ENCODE measurements around the gene ULK4. TPM values are rescaled to one million over a fixed set of nuclear protein-coding genes. Genes with fewer than 3 reads are reported as not detected.
A peak's percentile ranks its signal among the peaks of the same experiment; 100 is the strongest.

Gene ULK4
- total RNA-seq, 1 experiment from 2014 or later = 6.3 TPM

DNA sequence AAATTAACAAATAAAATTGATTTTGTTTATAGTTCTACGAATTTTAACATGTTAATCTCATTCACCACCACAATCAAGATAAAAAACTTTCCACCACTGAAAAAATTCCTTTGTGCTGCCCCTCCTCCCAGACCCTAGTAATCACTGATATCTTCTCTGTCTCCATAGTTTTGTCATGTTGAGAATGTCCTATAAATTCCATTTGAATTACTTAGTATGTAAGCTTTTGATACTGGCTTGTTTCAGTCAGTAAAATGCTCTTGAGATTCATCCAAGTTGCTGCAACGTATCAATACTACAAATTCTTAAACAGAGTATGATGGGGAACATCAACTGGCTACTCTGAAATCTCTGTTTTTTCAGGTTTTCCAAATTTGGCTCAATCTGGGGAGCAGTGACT lies 633.0 kb downstream of the ULK4 start:
- POLR2A ChIA-PET = no interaction called here

DNA sequence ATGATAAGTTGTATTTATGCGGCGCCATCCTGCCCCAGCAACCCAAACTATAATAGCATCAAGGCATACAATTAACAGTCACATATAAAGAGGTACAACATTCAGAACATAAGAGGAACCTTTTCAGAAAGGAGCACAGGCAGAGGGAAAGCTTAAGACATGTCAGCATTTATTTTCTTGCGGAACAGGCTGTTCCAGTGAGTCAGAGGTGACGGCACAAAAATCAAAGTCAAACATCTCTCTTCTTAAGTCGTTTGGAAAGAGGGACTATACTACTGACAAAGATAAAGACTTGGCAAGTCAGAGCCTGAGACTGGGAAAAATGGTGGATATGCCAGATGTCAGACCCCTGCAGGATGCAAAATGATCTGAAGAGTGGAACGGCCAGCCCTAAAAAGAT lies 634.2 kb downstream of the ULK4 start:
- H3K79me2 ChIP-seq (ENCODE audit: insufficient read depth, low read length) = no peaks in the 10 kb centered on the region
- H3K9me3 ChIP-seq (ENCODE audit: control insufficient read depth in 1 of 2, insufficient read depth in 1 of 2, low read depth in 1 of 2, low read length in 2 of 2) = no peaks in the 10 kb centered on the region
- ChIA-PET POLR2A (no interaction called here), CTCF (no interaction called here), RAD21 (ENCODE audit: low non-redundant PET in 1 of 2, low total read pairs in 2 of 2, uncharacterized antibody in 2 of 2, unreplicated experiment in 2 of 2) (no interaction called here)
- H3K27me3 ChIP-seq (ENCODE audit: insufficient read depth, low read length) = no peaks in the 10 kb centered on the region
- ATAC-seq (no peak), DNase-seq (ENCODE audit: low read depth, low spot score) (no peak)
- no peak overlapping the region for H2AFZ ChIP-seq (ENCODE audit: low read depth, low read length, poor library complexity, severe bottlenecking)
- peaks cover 0 to 5% of the 10 kb centered on the region in 2 experiments; a peak in 2 of 4 replicates for H3K4me1 ChIP-seq (ENCODE audit: control insufficient read depth in 1 of 2, insufficient read depth in 2 of 2, low read length in 2 of 2)
- H3K9me2 ChIP-seq (ENCODE audit: insufficient read depth) = no peaks in the 10 kb centered on the region
- no peak overlapping the region for H3K4me2 ChIP-seq (ENCODE audit: low read length)
- intact Hi-C loops (cut with micrococcal nuclease) = no loop called here
- BruUV-seq (replicated peaks) = no TSS peak
- H4K20me1 ChIP-seq (ENCODE audit: insufficient read depth) = no peaks in the 10 kb centered on the region
- no peak overlapping the region for H3K9ac ChIP-seq (ENCODE audit: low read length)
- H3K27ac ChIP-seq (ENCODE audit: low read depth, low read length) = no peak overlapping the region
- TF ChIP-seq FOSL1 (IDR thresholded peaks at IDR 0.05; ENCODE audit: low read depth) (peak; percentile 40; the same call in 1 of the 2 replicates), SIN3A (IDR thresholded peaks at IDR 0.05; ENCODE audit: low read depth) (no peak)
- no peaks in the 10 kb centered on the region for H3K36me3 ChIP-seq (ENCODE audit: control insufficient read depth in 1 of 2, insufficient read depth in 2 of 2, low read length in 2 of 2)
- H3K4me3 ChIP-seq (replicated peaks in 1 of 2; ENCODE audit: low read depth in 1 of 2, low read length in 2 of 2) = no peak overlapping the region

More for the DNA sequence above, 633.0 kb downstream of the ULK4 start:
- peaks cover 0 to 5% of the 10 kb centered on the region in 2 experiments; a peak in 2 of 4 replicates for H3K4me1 ChIP-seq (ENCODE audit: control insufficient read depth in 1 of 2, insufficient read depth in 2 of 2, low read length in 2 of 2)
- no peaks in the 10 kb centered on the region for H4K20me1 ChIP-seq (ENCODE audit: insufficient read depth)
- ChIA-PET CTCF (no interaction called here), RAD21 (ENCODE audit: low non-redundant PET in 1 of 2, low total read pairs in 2 of 2, uncharacterized antibody in 2 of 2, unreplicated experiment in 2 of 2) (no interaction called here)
- H2AFZ ChIP-seq (ENCODE audit: low read depth, low read length, poor library complexity, severe bottlenecking) = no peak overlapping the region
- H3K9me2 ChIP-seq (ENCODE audit: insufficient read depth) = no peaks in the 10 kb centered on the region
- no peak for TF ChIP-seq RAD21 (IDR thresholded peaks at IDR 0.05; ENCODE audit: low read depth)
- TF ChIP-seq, protein P1, sequence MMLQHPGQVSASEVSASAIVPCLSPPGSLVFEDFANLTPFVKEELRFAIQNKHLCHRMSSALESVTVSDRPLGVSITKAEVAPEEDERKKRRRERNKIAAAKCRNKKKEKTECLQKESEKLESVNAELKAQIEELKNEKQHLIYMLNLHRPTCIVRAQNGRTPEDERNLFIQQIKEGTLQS (IDR thresholded peaks at IDR 0.05) = no peak
- no peak for TF ChIP-seq ZNF274 (IDR thresholded peaks at IDR 0.05; ENCODE audit: low read depth, low read length)
- TF ChIP-seq, protein P2, sequence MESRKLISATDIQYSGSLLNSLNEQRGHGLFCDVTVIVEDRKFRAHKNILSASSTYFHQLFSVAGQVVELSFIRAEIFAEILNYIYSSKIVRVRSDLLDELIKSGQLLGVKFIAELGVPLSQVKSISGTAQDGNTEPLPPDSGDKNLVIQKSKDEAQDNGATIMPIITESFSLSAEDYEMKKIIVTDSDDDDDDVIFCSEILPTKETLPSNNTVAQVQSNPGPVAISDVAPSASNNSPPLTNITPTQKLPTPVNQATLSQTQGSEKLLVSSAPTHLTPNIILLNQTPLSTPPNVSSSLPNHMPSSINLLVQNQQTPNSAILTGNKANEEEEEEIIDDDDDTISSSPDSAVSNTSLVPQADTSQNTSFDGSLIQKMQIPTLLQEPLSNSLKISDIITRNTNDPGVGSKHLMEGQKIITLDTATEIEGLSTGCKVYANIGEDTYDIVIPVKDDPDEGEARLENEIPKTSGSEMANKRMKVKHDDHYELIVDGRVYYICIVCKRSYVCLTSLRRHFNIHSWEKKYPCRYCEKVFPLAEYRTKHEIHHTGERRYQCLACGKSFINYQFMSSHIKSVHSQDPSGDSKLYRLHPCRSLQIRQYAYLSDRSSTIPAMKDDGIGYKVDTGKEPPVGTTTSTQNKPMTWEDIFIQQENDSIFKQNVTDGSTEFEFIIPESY (IDR thresholded peaks at IDR 0.05; ENCODE audit: extremely low read depth, insufficient replicate concordance, low read length) = no peak
- no peak for TF ChIP-seq CBX3 (IDR thresholded peaks at IDR 0.05; ENCODE audit: low read depth)
- no peaks in the 10 kb centered on the region for H3K79me2 ChIP-seq (ENCODE audit: insufficient read depth, low read length)
- no peak overlapping the region for H3K27ac ChIP-seq (ENCODE audit: low read depth, low read length)
- BruUV-seq (replicated peaks) = no TSS peak
- H3K9ac ChIP-seq (ENCODE audit: low read length) = no peak overlapping the region
- no peaks in the 10 kb centered on the region for H3K9me3 ChIP-seq (ENCODE audit: control insufficient read depth in 1 of 2, insufficient read depth in 1 of 2, low read depth in 1 of 2, low read length in 2 of 2)
- intact Hi-C loops (cut with micrococcal nuclease) = no loop called here
- no peaks in the 10 kb centered on the region for H3K27me3 ChIP-seq (ENCODE audit: insufficient read depth, low read length)
- ATAC-seq (no peak), DNase-seq (ENCODE audit: low read depth, low spot score) (no peak)
- H3K4me3 ChIP-seq (replicated peaks in 1 of 2; ENCODE audit: low read depth in 1 of 2, low read length in 2 of 2) = no peak overlapping the region
- H3K4me2 ChIP-seq (ENCODE audit: low read length) = no peak overlapping the region
- no peaks in the 10 kb centered on the region for H3K36me3 ChIP-seq (ENCODE audit: control insufficient read depth in 1 of 2, insufficient read depth in 2 of 2, low read length in 2 of 2)
